Activated CD8-positive, alpha-beta memory T cell treated with anti-CD3 and anti-CD28 coated beads for 36 hours (primary cell): ENCODE measurements around the gene HMMR. TPM values are rescaled to one million over a fixed set of nuclear protein-coding genes. Genes with fewer than 3 reads are reported as not detected.
"Not testable (repeated sequence)": the region's sequence is repeated elsewhere in the genome, so short reads cannot be mapped to it uniquely, and the experiment has no call there.

ENCODE experiments used
- CTCF ChIA-PET: fragments of 350-600 bp; sonication (Branson Sonifier 250); formaldehyde crosslinking; loops from one replicate; lab custom pipeline; 2021; ENCODE audit warnings: antibody characterized with exemption; lab: Charles Lee
- POLR2A ChIA-PET: fragments of 350-600 bp; sonication (Branson Sonifier 250); formaldehyde crosslinking; loops from one replicate; lab custom pipeline; 2021; ENCODE audit warnings: antibody characterized with exemption; lab: Charles Lee
- total RNA-seq, 2 experiments: library from RNA; stranded (reverse); gene quantifications; one replicate each; pipeline ENCODE4 v1.2.3, GENCODE V29; 2021

Gene HMMR, protein sequence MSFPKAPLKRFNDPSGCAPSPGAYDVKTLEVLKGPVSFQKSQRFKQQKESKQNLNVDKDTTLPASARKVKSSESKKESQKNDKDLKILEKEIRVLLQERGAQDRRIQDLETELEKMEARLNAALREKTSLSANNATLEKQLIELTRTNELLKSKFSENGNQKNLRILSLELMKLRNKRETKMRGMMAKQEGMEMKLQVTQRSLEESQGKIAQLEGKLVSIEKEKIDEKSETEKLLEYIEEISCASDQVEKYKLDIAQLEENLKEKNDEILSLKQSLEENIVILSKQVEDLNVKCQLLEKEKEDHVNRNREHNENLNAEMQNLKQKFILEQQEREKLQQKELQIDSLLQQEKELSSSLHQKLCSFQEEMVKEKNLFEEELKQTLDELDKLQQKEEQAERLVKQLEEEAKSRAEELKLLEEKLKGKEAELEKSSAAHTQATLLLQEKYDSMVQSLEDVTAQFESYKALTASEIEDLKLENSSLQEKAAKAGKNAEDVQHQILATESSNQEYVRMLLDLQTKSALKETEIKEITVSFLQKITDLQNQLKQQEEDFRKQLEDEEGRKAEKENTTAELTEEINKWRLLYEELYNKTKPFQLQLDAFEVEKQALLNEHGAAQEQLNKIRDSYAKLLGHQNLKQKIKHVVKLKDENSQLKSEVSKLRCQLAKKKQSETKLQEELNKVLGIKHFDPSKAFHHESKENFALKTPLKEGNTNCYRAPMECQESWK
- 10 to 100 TPM; 55.4 to 58.0 TPM for total RNA-seq

DNA sequence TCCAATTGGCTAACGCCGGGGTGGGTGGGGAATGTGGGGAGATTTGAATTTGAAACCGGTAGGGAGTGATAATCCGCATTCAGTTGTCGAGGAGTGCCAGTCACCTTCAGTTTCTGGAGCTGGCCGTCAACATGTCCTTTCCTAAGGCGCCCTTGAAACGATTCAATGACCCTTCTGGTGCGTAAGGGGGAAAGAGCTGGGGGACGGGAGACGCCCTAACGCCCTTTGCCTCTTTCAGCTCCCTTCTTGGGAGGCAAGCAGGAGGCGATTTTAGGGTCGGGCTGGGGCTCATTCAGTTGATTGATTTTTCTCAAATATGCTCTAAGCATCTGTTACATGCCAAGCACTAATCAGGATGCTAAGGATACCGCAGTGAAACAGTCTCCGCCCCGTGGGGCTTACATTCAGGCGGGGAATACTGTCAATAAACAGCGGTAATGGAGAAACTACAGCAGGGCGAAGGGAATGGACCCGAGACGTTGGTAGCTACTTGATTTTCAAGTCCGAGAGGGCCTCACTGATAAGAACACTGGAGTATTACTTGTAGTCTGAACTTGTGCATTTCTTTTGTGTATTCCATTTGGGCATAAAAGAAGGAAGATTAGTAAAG is at the start of gene HMMR:
Gene HMMR, plus strand, starts transcription at position 71 of the 610 bp plus-strand sequence. Its CDS starts 61 bp downstream, at position 132.
- ChIA-PET POLR2A (interaction anchor here (1.6 to 5.2 kb wide), 5 partner anchors 18 to 56 kb away, joined by 3 to 91 read pairs (median 18); partner anchors contain the start of genes CCNG1 and MAT2B), CTCF (interaction anchor here (1.3 to 3.9 kb wide), 3 partner anchors 44 to 106 kb away, joined by 4 to 18 read pairs (median 14); partner anchors contain the start of gene MAT2B)

DNA sequence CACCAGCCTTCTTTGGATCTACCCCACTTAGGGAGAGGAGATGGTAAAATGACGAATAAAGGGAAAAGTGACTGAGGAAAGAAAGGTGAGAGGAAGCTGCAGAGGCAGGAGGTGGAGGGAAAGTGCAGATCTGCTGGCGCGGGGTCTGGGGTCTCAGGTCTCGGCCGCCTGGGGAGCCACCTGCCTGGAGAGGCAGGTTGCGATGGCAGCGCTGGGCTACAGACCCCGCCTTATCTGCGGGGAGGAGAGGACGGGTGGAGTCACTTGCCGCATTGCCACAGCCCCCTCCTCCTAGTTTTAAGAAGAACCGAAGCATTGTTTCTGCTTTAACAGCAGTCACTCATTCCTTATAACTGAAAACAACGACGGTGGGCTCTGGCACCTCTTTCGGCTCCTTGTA is 44.8 kb upstream of the HMMR start:
- POLR2A ChIA-PET, result not testable (repeated sequence)

DNA sequence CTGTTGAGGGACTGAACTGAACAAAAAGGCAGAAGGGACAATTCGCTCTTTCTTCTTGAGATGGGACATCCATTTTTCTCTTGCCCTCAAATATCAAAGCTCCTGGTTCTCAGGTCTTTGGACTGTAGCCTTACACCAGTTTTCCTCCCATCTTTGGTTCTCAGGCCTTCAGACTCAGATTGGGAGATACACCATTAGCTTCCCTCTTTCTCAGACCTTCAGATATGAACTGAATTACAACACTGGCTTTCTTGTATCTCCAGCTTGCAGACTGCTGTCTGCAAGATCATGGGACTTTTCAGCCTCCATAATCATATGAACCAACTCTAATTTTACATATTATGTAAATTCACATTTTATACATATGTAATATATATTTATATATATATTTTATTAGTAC is 35.6 kb upstream of the HMMR start:
- POLR2A ChIA-PET, result no interaction called here
- CTCF ChIA-PET, result interaction anchor here (1.5 kb wide), 1 partner anchor 16 kb away, joined by 5 read pairs; no protein-coding TSS in a partner anchor

More for the DNA sequence above, 44.8 kb upstream of the HMMR start:
- CTCF ChIA-PET, result not testable (repeated sequence)

DNA sequence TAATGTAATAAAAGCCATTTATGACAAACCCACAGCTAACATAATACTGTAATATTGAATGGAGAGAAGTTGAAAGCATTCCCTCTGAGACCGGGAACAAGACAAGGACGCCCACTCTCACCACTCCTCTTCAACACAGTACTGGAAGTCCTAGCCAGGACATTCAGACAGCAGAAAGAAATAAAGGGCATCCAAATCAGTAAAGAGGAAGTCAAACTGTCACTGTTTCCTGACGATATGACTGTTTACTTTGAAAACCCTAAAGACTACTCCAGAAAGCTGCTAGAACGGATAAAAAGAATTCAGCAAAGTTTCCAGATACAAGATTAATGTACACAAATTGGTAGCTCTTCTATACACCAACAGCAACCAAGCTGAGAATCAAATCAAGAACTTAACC is 34.3 kb upstream of the HMMR start:
- POLR2A ChIA-PET, CTCF ChIA-PET: not testable (repeated sequence)

DNA sequence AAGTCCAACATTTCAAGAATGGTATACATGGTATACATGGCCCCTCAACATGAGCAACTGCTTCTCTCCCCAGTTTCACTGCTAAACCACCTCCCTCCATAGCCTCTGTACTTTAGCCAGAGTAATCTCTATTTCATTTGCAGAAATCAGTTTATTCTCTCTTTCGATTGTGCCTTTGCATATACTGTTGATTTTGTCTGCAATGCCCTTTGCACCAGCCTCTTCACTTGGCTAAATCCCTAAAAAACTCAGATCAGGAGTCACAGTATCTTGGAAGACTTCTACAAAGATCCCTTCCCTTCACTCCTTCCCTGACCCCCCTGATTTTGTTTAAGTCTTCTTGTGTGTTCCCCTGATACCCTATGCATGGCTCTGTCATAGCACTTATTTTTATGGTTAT is 27.9 kb upstream of the HMMR start:
- ChIA-PET POLR2A (no interaction called here), CTCF (no interaction called here)

DNA sequence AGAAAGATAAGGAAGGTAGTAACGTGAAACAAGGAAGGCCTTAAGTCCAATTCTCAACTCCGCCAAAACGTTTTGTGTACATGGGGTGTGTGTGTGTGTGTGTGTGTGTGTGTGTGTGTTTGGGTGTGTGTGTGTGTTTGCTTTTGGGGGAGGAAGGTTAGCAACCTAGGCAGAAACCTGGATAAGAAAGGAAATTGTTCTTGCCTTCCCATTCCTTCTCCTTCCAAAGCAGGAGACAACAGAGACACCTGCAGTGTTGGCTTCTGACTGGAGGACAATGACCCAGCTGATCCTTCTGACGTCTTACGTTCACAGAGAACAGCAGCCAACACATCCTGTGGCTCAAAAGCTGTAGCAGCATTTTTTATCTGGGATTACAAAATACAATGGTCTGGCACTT is 27.2 kb upstream of the HMMR start:
- POLR2A ChIA-PET, result no interaction called here
- CTCF ChIA-PET, result no interaction called here

DNA sequence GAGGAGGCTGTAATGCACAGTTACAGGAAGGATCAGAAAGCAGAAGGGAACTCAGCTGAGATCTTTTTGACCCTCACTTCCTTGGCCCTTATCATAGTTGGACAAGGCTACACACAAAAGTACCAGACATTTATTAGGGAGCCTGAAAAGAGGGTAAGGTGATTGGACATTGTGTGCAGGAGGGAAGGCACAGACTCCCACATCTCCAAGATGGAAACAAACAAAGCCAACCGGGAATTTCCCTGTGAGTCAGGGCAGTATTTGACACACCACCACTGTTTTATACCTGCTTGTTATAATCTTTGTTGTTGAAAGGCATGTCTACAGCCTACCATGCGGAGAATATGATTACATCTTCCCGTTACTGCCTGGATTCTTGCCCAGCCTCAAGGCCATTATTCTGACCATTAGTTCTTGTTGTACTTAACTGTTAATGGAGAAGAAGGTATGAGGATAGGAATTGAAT is 26.0 kb upstream of the HMMR start:
- ChIA-PET CTCF (no interaction called here), POLR2A (no interaction called here)

DNA sequence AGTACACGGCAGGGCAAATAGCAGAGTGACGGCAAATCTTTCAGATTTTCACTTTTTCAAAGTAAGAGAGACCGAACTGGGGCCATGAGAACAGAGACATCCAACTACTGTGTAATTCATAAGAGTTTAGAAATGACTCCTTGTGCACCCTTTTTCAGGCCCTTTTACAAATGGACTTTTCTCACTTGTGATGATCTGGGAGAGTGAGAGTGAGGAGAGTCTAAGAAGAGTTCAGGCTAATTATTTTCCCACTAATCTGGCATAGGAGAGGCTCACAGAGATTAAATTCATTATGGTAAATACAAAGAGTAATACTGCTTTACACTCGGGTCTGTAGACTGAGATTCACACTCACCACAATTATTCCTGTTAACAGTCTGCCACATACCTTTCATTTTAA is 23.9 kb upstream of the HMMR start:
- CTCF ChIA-PET, result no interaction called here
- POLR2A ChIA-PET, result no interaction called here

DNA sequence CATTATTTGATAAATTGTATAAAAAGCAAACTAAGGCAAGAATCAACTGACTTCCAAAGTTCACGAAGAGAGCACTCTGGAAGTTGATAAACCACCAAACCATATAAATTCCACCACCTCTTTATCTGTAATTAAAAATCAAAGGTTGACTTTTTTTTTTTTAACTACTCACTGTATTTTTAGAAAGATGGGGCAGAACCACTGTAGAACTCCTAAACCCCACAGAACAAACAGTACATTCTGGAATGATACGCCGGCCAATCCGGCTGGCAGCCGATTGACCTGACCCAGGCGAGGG is 23.5 kb upstream of the HMMR start:
- CTCF ChIA-PET, result no interaction called here
- POLR2A ChIA-PET, result interaction anchor here (1.5 to 3.9 kb wide), 2 partner anchors 23 to 68 kb away, joined by 7 to 39 read pairs; partner anchors contain the start of genes HMMR, MAT2B and NUDCD2

DNA sequence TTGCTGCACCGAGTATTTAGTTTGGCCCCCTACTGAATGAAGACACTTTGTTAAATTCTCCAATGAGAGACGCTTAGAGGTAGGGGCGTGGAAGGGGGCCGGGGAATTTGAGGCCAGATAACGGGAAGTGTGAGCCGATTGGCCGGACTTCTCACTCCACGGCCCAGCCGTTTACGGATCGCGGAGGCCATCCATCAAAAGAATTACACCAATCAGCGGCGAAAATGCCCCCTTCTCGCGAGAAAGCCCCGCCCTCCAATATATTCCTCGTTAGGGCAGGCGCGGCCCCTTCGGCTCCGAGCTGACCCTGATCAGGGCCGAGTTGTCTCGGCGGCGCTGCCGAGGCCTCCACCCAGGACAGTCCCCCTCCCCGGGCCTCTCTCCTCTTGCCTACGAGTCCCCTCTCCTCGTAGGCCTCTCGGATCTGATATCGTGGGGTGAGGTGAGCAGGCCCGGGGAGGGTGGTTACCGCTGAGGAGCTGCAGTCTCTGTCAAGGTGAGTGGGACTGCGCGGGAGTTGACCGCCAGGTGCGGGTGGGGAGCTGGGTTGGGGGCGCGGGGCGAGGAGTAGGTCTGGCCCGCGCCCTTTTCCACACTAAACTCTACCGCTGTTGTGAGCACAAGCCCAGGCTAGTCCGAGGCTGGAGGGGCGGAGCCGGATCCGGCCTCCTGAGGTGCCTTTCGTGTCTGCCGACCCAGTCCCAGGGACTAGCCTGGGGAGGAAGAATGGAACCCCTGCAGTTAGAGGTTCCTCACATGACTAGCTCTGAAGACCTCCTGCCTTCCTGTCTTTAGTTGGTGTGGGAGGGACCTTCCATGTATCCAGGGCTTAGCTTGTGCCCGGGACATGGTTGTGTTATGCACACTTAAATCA is 22.9 kb upstream of the HMMR start, which contains the start of gene CCNG1:
Gene CCNG1, plus strand, starts transcription at position 287 of the 874 bp plus-strand sequence. CDS start 1,662 bp downstream, outside the sequence.
- CTCF ChIA-PET, result interaction anchor here (0.9 to 1.3 kb wide), 2 partner anchors 67 to 69 kb away, joined by 3 to 4 read pairs; no protein-coding TSS in a partner anchor
- POLR2A ChIA-PET, result interaction anchor here (0.7 to 3.9 kb wide), 3 partner anchors 23 to 69 kb away, joined by 3 to 39 read pairs (median 7); partner anchors contain the start of genes HMMR, MAT2B and NUDCD2

DNA sequence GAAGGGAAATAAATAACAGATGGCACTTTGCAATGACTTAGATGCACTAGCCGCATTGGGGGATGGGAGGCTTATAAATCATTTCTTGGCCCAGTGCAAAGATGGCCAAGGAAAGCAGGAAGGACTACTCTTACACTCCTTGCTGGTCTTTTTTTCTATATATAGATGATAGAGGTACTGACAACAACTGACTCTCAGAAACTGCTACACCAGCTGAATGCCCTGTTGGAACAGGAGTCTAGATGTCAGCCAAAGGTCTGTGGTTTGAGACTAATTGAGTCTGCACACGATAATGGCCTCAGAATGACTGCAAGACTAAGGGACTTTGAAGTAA is 21.4 kb upstream of the HMMR start:
- ChIA-PET CTCF (no interaction called here), POLR2A (interaction anchor here (3.9 kb wide), 1 partner anchor 21 kb away, joined by 39 read pairs; the partner anchor contains the start of genes HMMR and NUDCD2)

DNA sequence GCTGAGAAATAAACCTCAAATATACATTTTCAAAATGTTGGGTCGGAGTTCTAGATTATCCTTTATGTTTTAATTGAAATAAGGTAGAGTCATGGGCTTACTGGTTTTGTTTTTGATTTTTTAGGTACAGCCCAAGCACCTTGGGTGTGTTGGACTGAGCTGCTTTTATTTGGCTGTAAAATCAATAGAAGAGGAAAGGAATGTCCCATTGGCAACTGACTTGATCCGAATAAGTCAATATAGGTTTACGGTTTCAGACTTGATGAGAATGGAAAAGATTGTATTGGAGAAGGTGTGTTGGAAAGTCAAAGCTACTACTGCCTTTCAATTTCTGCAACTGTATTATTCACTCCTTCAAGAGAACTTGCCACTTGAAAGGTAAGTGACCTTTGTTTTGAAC is 19.5 kb upstream of the HMMR start:
- ChIA-PET POLR2A (interaction anchor here (3.9 kb wide), 1 partner anchor 19 kb away, joined by 39 read pairs; the partner anchor contains the start of genes HMMR and NUDCD2), CTCF (no interaction called here)

DNA sequence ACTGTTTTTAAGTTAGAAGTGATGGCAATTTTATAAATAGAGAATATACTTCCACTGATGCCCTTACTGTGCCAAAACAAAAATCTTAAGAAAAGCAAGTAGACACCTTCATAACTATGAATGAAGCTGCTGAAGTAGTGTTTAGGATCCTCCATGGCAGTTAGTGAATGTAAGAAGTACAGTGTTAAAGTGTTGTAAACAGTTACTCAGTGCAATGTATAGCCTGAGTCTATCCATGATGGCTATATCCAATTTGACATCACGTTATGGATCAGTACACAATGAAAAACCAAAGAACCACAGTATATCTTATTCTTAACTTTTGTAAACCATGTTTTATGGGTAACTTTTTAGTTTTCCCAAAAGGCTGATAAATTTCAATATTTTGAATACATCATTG is 15.9 kb upstream of the HMMR start:
- ChIA-PET CTCF (no interaction called here), POLR2A (no interaction called here)

DNA sequence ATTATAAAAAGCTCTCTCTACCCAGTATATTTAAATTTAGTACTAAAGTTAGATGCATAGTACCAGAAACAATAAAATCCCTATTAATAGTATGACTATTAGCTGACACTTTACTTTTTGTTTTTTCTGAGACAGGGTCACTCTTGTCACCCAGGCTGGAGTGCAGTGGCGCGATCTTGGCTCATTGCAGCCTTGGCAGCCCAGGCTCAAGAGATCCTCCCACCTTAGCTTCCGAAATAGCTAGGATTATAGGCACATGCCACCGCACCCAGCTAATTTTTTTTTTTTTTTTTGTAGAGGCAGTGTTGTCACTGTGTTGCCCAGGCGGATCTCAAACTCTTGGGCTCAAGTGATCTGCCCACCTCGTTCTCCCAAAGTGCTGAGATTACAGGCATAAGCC is 15.1 kb upstream of the HMMR start:
- POLR2A ChIA-PET, result no interaction called here
- CTCF ChIA-PET, result no interaction called here

DNA sequence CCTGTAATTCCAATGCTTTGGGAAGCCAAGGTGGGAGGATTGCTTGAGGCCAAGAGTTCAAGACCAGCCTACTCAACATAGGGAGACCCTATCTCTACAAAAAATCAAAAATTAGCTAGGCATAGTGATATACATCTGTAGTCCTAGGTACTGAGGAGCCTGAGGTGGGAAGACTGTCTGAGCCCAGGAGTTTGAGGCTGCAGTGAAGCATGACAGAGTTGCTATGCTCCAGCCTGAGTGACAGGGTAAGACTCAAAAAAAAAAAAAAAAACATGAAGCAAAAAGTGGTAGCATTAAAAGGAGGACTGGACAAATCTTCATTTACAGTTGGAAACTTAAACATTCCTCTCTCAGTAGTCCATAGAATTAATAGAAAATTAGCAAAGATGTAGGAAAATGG is 13.2 kb upstream of the HMMR start:
- ChIA-PET CTCF (interaction anchor here (0.7 kb wide), 1 partner anchor 101 kb away, joined by 3 read pairs; no protein-coding TSS in a partner anchor), POLR2A (no interaction called here)

DNA sequence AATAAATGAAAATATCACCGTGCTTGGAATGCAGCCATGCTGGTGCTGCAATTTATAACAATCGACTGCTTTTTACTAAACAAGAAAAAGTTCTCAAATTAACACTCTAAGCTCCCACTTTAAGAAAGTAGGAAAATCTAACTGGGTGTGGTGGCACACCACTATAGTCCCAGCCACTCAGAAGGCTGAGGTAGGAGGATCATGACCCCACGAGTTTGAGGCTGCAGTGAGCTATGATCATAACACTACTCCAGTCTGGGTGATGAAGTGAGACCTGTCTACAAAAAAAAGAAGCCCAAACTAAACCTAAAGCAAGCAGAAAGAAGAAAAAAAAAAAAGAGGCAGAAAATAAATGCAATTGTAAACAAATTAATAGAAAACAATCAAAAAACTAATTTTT is 12.6 kb upstream of the HMMR start:
- POLR2A ChIA-PET, result no interaction called here
- CTCF ChIA-PET, result interaction anchor here (0.7 kb wide), 1 partner anchor 102 kb away, joined by 3 read pairs; no protein-coding TSS in a partner anchor

DNA sequence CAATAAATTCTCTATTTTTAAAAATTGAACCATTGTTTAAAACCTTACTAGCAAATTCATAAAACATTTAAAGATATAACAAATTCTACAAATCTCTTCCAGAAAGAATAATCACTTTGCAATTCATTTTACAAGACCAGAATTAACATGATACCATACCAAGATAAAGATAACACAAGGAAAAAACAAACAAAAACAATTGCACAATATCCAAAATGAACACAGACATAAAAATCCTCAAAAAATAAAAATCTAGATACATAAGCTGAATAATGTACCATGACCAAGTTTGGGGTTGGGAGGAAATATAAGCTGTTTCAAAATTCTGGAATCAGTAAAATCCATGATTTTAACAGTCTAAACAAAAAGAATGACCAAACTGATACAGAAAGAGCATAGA is 11.9 kb upstream of the HMMR start:
- ChIA-PET CTCF (no interaction called here), POLR2A (no interaction called here)

DNA sequence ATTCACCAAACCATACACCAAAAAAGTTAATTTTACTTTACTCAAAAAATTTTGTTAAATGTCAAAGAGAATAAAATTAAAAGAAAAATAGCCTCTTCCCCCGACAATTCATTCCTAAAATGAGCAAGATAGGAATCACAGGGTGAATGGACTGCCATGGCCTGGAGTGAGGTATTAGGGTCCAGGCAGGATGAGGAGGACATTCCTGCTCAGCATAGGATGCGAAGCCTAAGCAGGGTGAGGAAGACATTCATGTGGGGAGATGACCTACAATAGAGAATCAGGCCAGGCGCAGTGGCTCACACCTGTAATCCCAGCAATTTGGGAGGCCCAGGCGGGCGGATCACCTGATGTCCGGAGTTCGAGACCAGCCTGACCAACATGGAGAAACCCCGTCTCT is 8.9 kb upstream of the HMMR start:
- CTCF ChIA-PET, result interaction anchor here (1.0 kb wide), 1 partner anchor 43 kb away, joined by 3 read pairs; no protein-coding TSS in a partner anchor

More for the DNA sequence above, 8.9 kb upstream of the HMMR start:
- POLR2A ChIA-PET, result no interaction called here
